Umbilical cord (tissue), 2 donors: ENCODE measurements around the gene CDH3. TPM values are rescaled to one million over a fixed set of nuclear protein-coding genes. Genes with fewer than 3 reads are reported as not detected.

Source experiments
- DNase-seq: peaks from one replicate; pipeline ENCODE4 v3.0.0-alpha.2; 2015; ENCODE audit warnings: low spot score
- total RNA-seq: library from RNA; depleted of rRNA; stranded (reverse); fragments of >200 nt; gene quantifications from one replicate; pipeline ENCODE4 v1.2.3, GENCODE V29; 2014; ENCODE audit warnings: low replicate concordance; ENCODE audit not compliant: insufficient read depth

The CDH3 gene
- total RNA-seq, 1 donor from 2014 or later = 38.5 TPM

DNA sequence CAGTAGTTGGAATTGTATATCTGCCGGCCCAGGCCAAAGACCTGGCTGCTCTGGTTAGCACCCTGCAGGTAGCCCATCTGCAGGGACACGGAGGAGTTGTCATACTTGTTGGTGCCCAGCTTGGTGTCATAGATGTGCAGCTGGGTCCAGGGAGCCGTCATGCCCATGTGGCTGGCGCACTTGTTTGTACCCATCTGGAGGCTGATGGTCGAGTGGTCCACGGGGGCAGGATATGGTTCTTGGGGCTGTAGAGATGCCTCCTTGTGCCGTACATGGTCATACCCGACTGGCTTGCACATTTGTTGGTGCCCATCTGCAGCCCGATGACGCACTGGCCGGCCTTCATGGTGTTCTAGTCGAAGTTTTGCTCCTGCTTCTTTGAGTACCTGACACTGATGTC lies 6.0 kb downstream of the CDH3 start:
- DNase-seq = no peak

DNA sequence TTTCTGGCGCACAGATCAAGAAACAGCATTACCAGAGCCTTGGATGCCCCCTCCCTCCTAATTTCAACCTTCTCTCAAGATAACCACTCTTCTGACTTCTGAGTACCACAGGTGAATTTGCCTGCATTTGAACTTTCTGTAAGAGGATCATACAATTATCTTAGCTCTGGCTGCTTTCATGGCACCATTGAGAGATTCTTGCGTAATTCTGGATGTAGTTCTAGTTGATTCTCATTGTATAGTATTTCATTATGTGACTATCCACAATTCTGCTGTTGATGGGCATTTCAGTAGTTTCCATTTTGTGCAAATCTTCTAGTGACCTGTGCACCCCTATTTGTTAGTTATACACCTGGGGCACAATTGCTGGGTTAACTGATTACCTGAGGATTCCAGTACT lies 7.5 kb downstream of the CDH3 start:
- no peak for DNase-seq

DNA sequence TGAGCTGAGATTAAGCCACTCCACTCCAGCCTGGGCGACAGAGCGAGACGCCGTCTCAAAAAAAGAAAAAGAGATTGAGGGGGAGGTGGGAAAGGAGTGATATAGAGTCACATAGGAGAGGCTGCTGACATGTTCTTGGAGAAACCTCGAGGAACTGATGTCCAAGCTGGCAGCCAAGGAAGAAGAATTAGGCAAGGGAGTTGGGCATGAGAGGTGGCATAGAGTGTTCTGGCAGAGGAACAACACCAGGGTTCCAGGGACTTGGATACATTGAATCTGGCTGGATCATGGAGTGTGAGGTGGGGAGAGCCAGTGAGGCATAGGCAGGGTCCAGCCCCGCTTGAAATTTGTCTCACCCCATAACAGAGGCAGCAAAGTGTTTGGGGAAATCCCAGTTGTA lies 10.7 kb downstream of the CDH3 start:
- no peak for DNase-seq

DNA sequence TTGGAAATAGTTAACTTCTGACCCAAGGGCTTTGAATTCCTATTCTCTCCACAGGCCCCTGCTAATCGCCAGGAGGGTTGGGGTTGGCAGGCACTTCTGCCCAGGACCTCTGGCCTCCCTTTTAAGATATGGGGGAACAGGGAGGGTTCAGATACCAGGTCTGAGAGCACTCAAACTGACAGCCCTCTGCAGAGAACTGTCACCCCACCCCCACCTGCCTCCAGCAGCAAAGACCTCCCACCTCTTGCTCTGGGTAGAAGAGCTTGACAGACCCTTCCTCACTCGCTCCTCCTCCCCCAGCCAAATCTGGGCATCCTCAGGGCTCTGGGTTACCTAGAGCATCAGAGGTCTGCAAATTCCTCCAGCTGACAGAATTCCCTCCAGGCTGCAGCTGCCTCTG lies 11.6 kb downstream of the CDH3 start:
- DNase-seq = peak; percentile 17

DNA sequence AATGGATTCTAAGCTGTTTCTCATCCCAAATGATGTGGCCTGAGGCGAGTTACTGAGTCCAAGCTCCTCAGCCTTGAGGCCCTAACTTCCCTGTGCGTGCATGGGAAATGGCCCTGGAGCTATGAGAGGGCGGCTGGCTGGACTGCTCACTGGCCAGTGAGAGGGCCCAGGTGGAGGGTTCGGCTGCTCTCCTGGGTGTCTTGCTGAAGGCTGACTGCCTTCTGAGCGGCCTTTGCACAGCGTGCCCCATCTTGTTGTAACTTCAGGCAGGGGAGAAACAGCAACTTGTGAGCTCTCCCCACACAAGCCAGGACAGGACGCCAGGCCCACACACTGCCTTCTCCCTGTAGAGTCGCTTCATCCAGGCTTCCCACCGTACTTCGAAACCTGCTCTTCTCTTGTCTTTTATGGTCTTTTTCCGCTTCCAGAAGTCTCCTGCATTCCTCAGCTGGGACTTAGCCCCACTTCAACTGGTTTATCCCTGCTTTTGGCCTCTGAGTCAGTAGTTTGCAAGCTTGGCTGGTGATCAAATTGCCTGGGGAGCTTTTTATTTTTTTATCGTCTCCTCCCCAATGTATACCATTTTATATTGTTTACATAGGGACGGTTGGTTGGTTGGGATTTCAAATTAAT lies 13.3 kb downstream of the CDH3 start:
- peak; percentile 95 for DNase-seq

DNA sequence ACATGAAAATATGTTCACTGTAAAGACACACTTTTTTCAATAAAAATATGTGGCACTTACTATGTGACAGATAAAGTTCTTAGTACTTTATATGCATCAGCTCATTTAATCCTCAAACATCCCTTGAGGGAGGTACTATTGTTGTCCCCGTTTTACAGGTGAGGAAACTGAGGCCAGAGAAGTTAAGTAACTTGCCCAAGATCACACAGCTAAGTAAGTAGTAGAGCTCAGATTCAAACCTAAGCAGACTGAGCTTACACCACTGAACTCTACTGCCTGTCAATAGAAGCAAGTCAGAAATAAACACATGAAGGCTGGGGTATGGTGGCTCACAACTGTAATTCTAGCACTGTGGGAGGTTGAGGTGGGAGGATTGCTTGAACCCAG lies 13.9 kb downstream of the CDH3 start:
- no peak for DNase-seq

DNA sequence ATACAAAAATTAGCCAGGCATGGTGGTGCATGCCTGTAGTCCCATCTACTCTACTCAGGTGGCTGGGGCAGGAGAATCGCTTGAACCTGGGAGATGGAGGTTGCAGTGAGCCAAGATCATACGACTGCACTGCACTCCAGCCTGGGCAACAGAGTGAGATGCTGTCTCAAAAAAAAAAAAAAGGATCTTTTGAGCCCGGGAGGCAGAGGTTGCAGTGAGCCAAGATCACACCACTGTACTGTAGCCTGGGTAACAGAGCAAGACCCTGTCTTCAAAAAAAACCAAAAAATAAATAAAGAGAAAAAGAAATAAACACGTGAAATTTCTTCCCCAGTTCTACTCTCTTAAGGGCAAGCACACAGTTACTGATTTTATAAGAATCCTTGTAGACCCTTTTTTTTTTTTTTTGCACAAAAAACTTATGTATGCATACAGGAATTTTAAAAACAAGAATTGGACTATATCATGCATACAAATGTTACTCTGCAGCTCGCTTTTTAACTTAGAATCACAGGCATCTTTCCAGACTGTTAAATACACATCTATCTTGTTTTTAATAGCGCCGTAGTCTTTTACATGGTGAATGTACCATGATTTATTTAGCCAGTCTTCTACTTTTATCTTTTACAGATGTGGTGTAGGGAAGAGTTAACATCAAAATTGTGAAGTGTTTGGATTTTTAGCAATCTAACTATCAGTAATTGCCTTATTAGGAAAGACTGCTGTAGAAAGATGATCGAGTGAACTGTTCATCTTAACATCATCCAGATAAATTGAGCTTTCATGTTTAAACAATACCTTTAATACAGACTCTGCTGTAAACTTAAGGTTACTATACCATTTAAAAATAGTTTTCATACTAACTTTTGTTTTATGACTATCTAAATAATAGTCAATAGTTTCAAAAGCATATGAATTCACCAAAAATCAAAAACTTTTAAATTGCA lies 14.6 kb downstream of the CDH3 start:
- DNase-seq = peak; percentile 60

DNA sequence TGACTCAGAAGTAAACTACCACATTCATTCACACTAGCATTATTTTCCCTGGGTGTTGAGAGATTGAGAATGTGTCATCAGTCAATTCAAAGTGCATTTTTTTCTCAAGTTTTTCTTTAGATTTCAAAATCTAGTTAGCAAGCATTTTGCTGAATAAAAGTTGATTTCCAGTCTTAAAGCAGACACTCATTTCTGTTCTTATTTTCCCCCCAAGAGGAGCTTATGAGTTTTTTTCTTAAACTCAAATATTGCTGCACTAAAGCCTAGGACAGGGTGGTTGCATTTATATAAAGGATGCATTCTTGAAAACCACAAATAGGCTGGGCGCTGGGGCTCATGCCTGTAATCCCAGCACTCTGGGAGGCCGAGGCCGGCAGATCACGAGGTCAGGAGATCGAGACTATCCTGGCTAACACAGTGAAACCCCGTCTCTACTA lies 15.3 kb downstream of the CDH3 start:
- peak; percentile 51 for DNase-seq

DNA sequence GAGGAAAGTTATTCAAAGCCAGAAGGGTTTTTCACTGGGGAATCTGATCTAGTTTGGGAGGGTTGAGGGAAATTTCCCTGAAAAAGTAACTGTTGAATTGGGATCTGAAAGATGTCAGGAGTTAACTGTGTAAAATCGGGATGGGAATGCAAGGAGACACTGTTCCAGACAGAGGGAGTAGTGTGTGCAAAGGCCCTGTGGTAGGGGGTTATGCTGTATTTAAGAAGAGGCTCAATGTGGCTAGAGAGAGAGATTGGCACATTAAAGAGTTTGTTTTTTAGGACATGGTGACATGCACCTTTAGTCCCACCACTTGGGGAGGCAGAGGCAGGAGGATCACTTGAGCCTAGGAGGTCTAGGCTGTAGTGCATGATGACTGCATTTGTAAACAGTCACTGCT lies 16.9 kb downstream of the CDH3 start:
- no peak for DNase-seq

DNA sequence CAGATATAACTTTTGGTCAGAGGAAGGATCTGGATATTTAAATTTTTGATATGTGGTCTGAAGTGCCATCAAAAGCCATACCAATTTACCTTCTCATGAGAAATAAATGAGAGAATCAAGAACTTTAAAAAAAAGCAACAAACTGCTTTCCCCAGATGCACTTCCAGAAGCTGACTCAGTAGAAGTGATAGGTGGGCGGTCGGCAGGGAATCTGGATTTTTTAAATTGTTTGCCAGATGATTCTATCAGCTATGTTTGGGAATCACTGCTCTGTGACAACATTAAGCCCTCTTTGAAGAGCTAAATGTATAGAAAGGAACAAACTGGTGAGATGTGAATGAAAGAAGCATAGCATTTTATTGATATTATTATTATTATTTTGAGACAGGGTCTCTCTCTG lies 19.2 kb downstream of the CDH3 start:
- no peak for DNase-seq

DNA sequence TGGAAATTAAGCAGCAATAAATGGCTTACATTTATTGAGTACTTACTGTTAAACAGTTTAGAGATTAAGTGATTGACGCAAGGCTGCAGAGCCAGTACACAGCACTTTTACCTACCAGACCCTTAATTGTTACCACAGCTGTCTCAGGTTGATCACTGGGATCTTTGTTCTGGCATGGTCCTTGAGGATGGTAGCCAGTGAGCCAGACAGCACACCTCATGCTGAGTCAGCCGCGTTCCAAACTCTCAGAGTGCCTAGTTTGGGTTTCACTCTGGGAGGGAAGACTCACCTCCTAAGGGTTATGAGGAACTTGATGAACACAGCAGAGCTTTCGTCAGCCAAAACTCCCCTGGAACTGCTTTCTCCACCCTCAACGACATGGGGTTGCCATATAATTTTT lies 20.4 kb downstream of the CDH3 start:
- no peak for DNase-seq

DNA sequence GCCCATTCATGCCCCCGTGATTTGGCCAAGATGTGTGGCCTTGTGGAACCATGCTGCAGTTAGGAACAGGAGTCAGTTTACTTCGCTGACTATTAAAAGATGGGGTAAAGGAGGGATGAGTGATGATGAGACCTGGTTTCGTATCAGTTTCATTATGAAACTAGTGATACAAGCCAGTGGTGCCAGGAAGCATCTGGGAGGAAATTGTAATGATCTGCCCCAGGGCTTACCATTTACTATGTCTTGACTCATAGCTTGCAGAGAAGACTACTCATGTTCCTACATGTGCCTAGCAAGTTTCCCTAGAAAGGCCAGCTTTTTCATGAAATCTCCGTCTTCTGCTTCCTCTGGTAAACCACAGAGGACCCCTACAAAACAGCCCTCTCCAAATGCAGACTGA lies 23.2 kb downstream of the CDH3 start:
- DNase-seq = no peak

DNA sequence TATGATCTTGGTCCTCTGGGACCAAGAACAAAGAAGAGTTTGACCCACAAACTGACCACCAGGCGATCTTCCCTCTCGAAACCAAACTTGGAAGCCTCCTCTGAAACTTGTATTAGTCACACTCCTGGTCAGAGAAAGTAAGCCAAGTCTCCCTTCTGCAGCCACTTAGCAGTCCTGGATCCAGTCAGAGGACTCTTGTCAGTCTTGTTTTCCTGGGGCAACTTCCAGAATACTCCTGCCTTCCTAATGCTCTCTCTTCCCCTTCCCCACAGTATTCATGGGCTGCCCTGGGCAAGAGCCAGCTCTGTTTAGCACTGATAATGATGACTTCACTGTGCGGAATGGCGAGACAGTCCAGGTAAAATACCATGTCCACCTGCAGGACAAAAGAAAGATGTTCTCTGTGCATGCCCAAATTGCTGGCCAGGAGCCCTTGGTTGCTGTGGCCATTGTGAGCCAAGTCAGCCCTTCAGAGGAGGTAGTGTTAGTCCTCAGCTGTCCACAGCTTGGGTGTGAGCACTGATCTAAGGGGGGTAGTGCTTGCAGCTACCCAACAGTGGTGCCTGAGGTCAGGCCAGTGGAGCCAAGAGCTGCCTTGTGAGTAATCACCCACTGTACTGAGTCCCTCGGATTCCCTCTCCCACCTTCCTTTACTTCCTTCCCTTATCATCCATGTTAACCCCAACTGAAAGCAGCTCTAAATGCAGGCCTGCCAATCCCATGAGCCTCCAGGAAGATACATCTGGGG lies 31.2 kb downstream of the CDH3 start:
- no peak for DNase-seq

DNA sequence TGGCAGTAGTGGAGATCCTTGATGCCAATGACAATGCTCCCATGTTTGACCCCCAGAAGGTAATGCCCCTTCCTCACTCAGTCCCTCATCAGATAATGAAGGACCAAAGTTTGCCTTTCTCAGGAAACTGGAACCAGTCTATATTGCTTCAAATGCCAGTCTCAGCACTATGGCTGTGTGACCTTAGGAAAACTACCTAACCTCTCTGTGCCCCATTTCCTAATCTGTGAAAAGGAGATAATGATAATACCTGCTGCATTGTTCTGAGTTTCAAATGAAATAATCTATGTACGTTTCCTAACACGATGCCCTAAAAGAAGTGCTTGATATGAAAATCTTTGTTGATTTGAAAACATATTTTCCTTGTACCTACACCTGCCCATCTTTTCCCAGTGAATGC lies 35.9 kb downstream of the CDH3 start:
- no peak for DNase-seq

DNA sequence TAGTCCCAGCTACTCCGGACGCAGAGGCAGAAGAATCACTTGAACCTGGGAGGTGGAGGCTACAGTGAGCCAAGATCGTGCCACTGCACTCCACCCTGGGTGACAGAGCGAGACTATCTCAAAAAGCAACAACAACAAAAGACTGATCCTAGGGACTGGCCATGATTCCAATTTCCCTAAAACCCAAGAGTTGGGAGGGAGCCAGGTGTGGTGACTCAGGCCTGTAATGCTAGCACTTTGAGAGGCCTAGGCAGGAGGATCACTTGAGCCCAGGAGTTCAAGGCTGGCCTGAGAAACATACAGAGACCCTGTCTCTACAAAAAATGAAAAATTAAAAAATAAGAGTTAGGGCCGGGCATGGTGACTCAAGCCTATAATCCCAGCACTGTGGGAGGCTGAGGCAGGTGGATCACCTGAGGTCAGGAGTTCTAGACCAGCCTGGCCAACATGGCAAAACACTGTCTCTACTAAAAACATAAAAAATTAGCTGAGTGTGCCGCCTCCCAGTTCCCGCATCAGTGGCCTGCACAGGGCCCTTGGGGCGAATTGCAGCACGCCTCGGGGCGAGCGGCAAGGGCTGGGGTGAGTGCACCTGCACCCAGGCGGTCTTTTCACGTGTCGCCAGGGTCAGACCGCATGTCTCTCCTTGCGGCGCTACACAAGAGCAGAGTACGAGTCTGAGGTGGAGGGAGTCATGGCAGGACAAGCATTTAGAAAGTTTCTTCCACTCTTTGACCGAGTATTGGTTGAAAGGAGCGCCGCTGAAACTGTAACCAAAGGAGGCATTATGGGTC lies 40.8 kb downstream of the CDH3 start:
- DNase-seq = no peak

DNA sequence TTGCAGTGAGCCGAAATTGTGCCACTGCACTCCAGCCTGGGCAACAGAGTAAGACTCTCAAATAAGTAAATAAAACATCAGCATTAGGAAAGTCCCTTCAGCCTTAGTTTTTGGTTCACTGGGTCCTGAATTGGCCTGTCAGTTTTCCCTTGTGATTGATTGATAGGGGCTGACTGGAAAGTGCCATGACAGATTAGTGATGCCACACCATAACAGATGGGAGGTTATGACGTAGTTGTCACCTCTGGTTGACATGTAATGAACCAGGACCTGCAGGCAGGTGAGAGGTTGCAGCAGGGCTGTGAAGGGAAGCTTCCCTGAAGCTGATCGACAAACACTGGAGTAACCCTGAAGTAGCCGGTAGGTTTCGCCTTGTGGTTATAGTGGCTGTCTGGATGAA lies 41.8 kb downstream of the CDH3 start:
- no peak for DNase-seq

DNA sequence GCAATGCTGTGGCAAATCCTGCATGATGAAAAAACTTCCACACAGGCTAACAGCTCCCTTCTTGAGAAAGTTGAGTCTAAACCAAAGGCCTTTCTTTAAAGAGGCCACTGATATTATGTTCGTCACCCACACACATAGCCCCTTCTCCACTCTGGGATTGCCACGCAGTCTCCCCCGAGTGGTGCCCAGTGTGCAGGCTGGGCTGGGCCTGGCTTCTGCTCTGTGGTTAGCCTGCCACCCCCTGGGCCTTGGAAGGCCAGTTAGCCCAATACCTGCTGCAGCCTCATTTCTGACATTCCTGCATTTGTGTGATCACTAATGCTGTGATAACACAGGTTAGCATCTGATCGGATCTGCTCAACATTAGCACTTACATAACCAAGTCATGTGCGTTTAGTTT lies 44.8 kb downstream of the CDH3 start:
- DNase-seq = no peak

DNA sequence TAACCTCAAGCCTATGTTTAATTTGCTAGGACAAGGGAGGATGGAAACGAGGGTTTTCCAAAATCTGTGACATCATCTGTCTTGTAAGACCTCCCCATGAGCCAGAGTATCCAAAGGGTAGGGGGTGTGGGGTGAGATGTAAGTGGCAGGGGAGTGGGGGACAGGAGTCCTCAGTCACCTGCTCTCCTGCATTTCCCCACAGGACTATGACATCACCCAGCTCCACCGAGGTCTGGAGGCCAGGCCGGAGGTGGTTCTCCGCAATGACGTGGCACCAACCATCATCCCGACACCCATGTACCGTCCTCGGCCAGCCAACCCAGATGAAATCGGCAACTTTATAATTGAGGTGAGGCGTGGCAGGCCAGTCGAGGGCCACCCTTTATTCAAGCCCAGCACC lies 50.5 kb downstream of the CDH3 start:
- DNase-seq = no peak

DNA sequence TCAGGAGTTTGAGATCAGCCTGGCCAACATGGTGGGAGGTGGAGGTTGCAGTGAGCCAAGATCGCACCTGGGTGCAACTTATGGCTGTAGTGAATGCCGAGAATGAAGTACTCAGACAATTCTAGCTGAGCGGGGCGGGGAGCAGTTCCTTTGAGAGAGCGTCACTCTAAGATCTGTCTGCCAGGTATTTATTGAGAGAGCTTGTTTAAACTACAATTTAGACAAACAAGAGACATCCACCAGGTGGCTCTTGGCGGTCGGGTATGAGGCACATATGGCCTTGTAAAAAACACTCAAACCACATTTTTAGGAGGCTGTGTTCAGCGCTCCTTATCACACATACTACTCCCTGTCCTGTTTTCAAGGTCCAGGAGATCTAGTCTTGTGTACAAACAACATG lies 51.4 kb downstream of the CDH3 start:
- DNase-seq = no peak

DNA sequence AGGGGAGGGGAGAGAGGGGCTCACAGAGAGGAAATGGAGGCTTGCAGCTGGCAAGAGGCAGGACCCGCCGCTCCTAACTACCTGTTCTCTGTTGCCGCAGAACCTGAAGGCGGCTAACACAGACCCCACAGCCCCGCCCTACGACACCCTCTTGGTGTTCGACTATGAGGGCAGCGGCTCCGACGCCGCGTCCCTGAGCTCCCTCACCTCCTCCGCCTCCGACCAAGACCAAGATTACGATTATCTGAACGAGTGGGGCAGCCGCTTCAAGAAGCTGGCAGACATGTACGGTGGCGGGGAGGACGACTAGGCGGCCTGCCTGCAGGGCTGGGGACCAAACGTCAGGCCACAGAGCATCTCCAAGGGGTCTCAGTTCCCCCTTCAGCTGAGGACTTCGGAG lies 53.0 kb downstream of the CDH3 start:
- no peak for DNase-seq

DNA sequence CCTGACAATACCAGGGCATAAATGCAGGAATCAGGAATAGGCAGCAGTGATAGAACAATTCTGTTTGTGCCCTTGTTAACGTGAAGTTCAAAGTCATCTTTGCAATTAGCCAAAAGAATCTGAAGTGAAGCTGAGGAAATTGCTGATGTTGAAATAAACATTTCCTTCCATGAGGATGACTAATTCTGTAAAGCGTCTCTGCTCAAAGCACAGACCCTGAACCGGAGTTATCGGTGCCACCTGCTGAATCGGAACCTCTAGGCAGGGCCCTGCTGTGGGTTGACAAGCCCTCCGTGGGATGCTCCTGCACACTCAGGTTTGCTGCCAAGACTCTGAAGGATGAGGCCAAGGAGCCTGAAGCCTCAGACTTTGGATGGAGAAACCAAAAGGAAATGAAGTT lies 55.0 kb downstream of the CDH3 start:
- no peak for DNase-seq

DNA sequence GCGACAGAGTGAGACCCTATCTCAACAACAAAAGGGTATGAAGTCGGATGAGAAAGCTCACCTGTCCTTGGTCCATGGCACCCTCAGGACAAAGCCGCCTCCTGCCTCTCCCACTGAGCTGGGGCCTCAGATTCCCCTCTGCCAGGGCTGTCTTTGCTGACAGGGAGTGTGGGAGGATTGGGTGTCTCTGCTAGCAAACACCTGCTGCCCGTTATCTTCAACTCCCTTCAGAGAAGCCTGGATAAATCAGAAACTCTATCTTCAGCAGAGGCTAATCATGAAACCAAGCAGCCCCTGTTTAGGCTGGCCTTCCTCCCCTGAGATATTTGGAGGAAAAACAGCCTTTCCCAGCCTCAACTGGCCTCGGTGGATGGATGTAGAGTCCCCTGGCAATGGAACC lies 55.7 kb downstream of the CDH3 start:
- DNase-seq = no peak
